WTC11 (cell line): ENCODE data around the gene B3GLCT.

Experiments used
- CBFB ChIP-seq: sonication (generic); formaldehyde crosslinking; IDR thresholded peaks from 2 replicates; pipeline ENCODE4 v1.8.1; 2022; ENCODE audit warnings: mild to moderate bottlenecking, low read depth, missing genetic modification reagents
- JUN ChIP-seq: sonication (generic); formaldehyde crosslinking; IDR thresholded peaks from 2 replicates; pipeline ENCODE4 v1.8.0; 2023; ENCODE audit warnings: mild to moderate bottlenecking, missing genetic modification reagents
- MAX ChIP-seq: sonication (generic); formaldehyde crosslinking; IDR thresholded peaks from 2 replicates; pipeline ENCODE4 v1.8.0; 2022; ENCODE audit warnings: mild to moderate bottlenecking, missing genetic modification reagents
- MXD4 ChIP-seq: fragments of 250-450 bp; sonication (Bioruptor Pico); IDR thresholded peaks from 2 replicates; pipeline ENCODE4 v1.8.0; 2021; ENCODE audit warnings: mild to moderate bottlenecking, moderate library complexity, borderline replicate concordance
- USF2 ChIP-seq: sonication (generic); formaldehyde crosslinking; IDR thresholded peaks from 2 replicates; pipeline ENCODE4 v1.8.1; 2023; ENCODE audit warnings: mild to moderate bottlenecking, missing genetic modification reagents, moderate library complexity
- TF ChIP-seq, protein P1 (sequence below): sonication (generic); formaldehyde crosslinking; IDR thresholded peaks from 2 replicates; pipeline ENCODE4 v1.8.1; 2022; ENCODE audit warnings: low read depth, mild to moderate bottlenecking, moderate library complexity, missing genetic modification reagents, borderline replicate concordance
- TF ChIP-seq, protein P2 (sequence below): fragments of 200-600 bp; IDR thresholded peaks from 2 replicates; pipeline ENCODE4 v1.8.0; 2022; ENCODE audit warnings: antibody characterized with exemption

DNA sequence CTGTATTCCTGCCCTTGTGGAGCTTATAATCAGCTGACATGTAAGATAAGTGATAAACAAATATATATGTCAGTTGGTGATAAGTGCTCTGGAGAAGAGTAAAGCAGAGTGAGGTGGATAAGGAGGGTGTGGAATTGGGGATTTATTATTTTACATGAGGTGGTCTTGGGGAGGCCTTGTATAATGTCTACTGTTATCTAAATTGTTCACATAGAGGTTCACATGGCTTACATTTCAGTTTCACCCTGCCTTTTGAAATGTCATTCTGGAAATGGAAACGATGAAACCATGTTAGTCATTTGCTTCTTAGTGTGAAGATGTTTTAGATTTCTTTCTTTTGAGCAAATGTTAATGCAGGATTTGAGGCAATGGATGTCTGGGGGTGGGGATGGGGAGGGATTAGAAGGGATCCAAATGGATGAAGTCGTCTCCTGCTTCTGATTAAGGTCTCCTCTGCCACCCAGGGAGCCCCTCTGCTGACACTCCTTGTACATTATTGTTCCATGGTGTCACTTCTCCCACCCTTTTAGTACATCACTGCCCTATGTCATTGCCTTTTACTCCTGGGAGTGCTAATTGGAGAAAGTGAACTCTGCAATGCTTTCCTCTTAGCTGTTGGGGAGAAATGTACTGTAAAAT, 14.0 kb downstream of the B3GLCT start:
- TF ChIP-seq, protein P1, sequence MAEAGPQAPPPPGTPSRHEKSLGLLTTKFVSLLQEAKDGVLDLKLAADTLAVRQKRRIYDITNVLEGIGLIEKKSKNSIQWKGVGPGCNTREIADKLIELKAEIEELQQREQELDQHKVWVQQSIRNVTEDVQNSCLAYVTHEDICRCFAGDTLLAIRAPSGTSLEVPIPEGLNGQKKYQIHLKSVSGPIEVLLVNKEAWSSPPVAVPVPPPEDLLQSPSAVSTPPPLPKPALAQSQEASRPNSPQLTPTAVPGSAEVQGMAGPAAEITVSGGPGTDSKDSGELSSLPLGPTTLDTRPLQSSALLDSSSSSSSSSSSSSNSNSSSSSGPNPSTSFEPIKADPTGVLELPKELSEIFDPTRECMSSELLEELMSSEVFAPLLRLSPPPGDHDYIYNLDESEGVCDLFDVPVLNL (CRISPR knock-in tag) = no peak
- no peak for TF ChIP-seq MAX (CRISPR knock-in tag)
- TF ChIP-seq CBFB (CRISPR knock-in tag) = no peak
- TF ChIP-seq USF2 (CRISPR knock-in tag) = no peak
- no peak for TF ChIP-seq JUN
- TF ChIP-seq, protein P2, sequence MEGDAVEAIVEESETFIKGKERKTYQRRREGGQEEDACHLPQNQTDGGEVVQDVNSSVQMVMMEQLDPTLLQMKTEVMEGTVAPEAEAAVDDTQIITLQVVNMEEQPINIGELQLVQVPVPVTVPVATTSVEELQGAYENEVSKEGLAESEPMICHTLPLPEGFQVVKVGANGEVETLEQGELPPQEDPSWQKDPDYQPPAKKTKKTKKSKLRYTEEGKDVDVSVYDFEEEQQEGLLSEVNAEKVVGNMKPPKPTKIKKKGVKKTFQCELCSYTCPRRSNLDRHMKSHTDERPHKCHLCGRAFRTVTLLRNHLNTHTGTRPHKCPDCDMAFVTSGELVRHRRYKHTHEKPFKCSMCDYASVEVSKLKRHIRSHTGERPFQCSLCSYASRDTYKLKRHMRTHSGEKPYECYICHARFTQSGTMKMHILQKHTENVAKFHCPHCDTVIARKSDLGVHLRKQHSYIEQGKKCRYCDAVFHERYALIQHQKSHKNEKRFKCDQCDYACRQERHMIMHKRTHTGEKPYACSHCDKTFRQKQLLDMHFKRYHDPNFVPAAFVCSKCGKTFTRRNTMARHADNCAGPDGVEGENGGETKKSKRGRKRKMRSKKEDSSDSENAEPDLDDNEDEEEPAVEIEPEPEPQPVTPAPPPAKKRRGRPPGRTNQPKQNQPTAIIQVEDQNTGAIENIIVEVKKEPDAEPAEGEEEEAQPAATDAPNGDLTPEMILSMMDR = no peak
- no peak for TF ChIP-seq MXD4
